ENCODE results near the gene MTOR. TPM values are rescaled to one million over a fixed set of nuclear protein-coding genes. Genes with fewer than 3 reads are reported as not detected.

The MTOR gene
- total RNA-seq, 4 donors from 2014 or later: 37.8 to 46.4 (median 43.9) TPM

DNA sequence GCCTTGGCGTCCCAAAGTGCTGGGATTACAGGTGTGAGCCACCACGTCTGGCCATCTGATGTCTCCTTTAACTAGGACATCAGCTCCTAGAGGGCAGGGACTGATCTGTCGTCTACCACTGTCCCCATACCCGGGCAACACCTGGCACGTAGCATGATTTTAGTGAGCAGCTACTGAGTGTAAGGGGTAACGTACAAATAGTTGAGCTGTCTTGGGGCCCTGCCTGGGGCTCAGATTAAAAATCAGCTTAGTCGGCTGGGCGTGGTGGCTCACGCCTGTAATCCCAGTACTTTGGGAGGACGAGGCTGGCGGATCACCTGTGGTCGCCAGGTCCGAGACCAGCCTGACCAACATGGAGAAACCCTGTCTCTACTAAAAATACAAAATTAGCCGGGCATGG, 204.3 kb downstream of the MTOR start:
- peaks cover 12 to 17% of the 10 kb centered on the region in 2 donors for H3K4me1 ChIP-seq
- WGBS, 2 donors: 96 to 99% methylated on average over 14 of the region's 14 CpGs
- no peak overlapping the region for H3K4me3 ChIP-seq (replicated peaks in 1 of 3)
- intact Hi-C loops (cut with DNase I): no loop called here
- TF ChIP-seq CTCF (IDR thresholded peaks at IDR 0.05): no peak
- no peak for TF ChIP-seq POLR2A (IDR thresholded peaks at IDR 0.05)
- H3K9me3 ChIP-seq: no peaks in the 10 kb centered on the region
- H3K27me3 ChIP-seq: no peaks in the 10 kb centered on the region
- DNase-seq: no peak
- H3K27ac ChIP-seq: no peak overlapping the region
- peaks cover 18 to 23% of the 10 kb centered on the region in 2 donors for H3K36me3 ChIP-seq

GRCh38 chr1:11057477-11057876, 204.9 kb downstream of the MTOR start:
- H3K27ac ChIP-seq: no peak overlapping the region
- peaks cover 18 to 23% of the 10 kb centered on the region in 2 donors for H3K36me3 ChIP-seq
- H3K27me3 ChIP-seq: no peaks in the 10 kb centered on the region
- no peak overlapping the region for H3K4me3 ChIP-seq (replicated peaks in 1 of 3)
- DNase-seq: no peak
- intact Hi-C loops (cut with DNase I): no loop called here
- 92 to 94% methylated on average over 8 of the region's 8 CpGs for WGBS, 2 donors
- H3K4me1 ChIP-seq: peaks cover 12 to 17% of the 10 kb centered on the region in 2 donors
- TF ChIP-seq POLR2A (IDR thresholded peaks at IDR 0.05): no peak
- no peak for TF ChIP-seq CTCF (IDR thresholded peaks at IDR 0.05)
- no peaks in the 10 kb centered on the region for H3K9me3 ChIP-seq

Small RNAs within 50 kb of the gene (small RNA-seq; reads per million reads assigned to genes)
- not detected for gene RNU6-291P
- not detected for gene RNU6-537P
- not detected for gene RPL39P6

Other genes with a start within 250 kb of the MTOR start
- 100 to 1,000 TPM; 118 to 265 (median 172) TPM for gene TARDBP, start 249.9 kb downstream of the MTOR start, total RNA-seq
- not detected for gene MASP2, start 215.3 kb downstream of the MTOR start, total RNA-seq
- 10 to 100 TPM; 17.1 to 40.2 (median 25.0) TPM for gene SRM, start 202.5 kb downstream of the MTOR start, total RNA-seq
- gene EXOSC10, start 162.7 kb downstream of the MTOR start, total RNA-seq: 10 to 100 TPM; 41.1 to 60.7 (median 51.6) TPM
- 1 to 10 TPM in 1 of 4 donors, under 1 TPM in 3; 0.33 to 4.6 (median 0.38) TPM for gene ANGPTL7, start 73.2 kb downstream of the MTOR start, total RNA-seq
- 10 to 100 TPM; 14.4 to 15.4 (median 15.1) TPM for gene UBIAD1, start 10.6 kb upstream of the MTOR start, total RNA-seq
- not detected for gene DISP3, start 216.6 kb upstream of the MTOR start, total RNA-seq

All from thyroid gland (tissue), 4 donors.